ENCODE results near the gene CDH23. TPM values are rescaled to one million over a fixed set of nuclear protein-coding genes. Genes with fewer than 3 reads are reported as not detected.

Gene CDH23
- total and polyA plus RNA-seq, 10 of the 15 experiments (the other 5 are each of a cell fraction or from before 2014, with no cell fraction given), result 0.09 to 0.40 (median 0.15) TPM; not detected in 1

GRCh38 chr10:71554671-71555070 lies 158.0 kb downstream of the CDH23 start:
- 0% methylated on average over 2 of the region's 2 CpGs for WGBS (ENCODE audit: insufficient coverage, insufficient replicate concordance, low lambda C conversion rate, missing lambda C conversion rate)
- TF ChIP-seq NRF1 (conservative IDR thresholded peaks at IDR 0.05; ENCODE audit: low read depth, low read length) (no peak), NR2C2 (IDR thresholded peaks at IDR 0.05; ENCODE audit: borderline replicate concordance, control insufficient read depth, insufficient read length, low read depth) (no peak), PKNOX1 (IDR thresholded peaks at IDR 0.05) (no peak), E4F1 (IDR thresholded peaks at IDR 0.05; ENCODE audit: borderline replicate concordance, partially characterized antibody) (no peak), STAT3 (IDR thresholded peaks at IDR 0.05; ENCODE audit: low read depth, low read length) (no peak), ZNF687 (IDR thresholded peaks at IDR 0.05) (no peak), BCLAF1 (IDR thresholded peaks at IDR 0.05) (no peak), ASH2L (IDR thresholded peaks at IDR 0.05; ENCODE audit: borderline replicate concordance, low read depth) (no peak), NFIC (IDR thresholded peaks at IDR 0.05; ENCODE audit: low read depth, low read length) (no peak), YY1 (IDR thresholded peaks at IDR 0.05; ENCODE audit: low read depth, low read length) (no peak), NR2F1 (conservative IDR thresholded peaks at IDR 0.05) (no peak), RAD51 (IDR thresholded peaks at IDR 0.05) (no peak)

More at GRCh38 chr10:71554671-71555070, 158.0 kb downstream of the CDH23 start:
- CTCF ChIA-PET, result interaction anchor here (0.7 to 2.0 kb wide), 4 partner anchors 14 to 143 kb away, joined by 3 to 5 read pairs (median 4); no protein-coding TSS in a partner anchor
- H4K20me1 ChIP-seq (ENCODE audit: control insufficient read depth, insufficient read depth), result no peaks in the 10 kb centered on the region
- no peaks in the 10 kb centered on the region for H3K27me3 ChIP-seq (replicated peaks in 1 of 2; ENCODE audit: control insufficient read depth in 2 of 2, insufficient read depth in 2 of 2, low read length in 1 of 2)
- H3K4me1 ChIP-seq (ENCODE audit: control insufficient read depth, insufficient read depth, low read length), result no peaks in the 10 kb centered on the region
- H3K79me2 ChIP-seq (ENCODE audit: control insufficient read depth, insufficient read depth, low read length), result no peaks in the 10 kb centered on the region
- SMC1A ChIA-PET (ENCODE audit: uncharacterized antibody, unreplicated experiment), result interaction anchor here (0.8 to 1.0 kb wide), 2 partner anchors 16 to 233 kb away, joined by 3 read pairs; no protein-coding TSS in a partner anchor
- no peak overlapping the region for H2AFZ ChIP-seq (ENCODE audit: control insufficient read depth, low read depth, low read length)
- in situ Hi-C loops (cut with MboI), result no loop called here
- intact Hi-C loops (cut with micrococcal nuclease; ENCODE audit: unreplicated experiment), result no loop called here
- no TSS peak for BruUV-seq (replicated peaks)
- no peaks in the 10 kb centered on the region for H3K9me3 ChIP-seq (replicated peaks; ENCODE audit: control insufficient read depth, insufficient read depth, low read length)
- POLR2A ChIA-PET, result interaction anchor here (0.7 kb wide), 1 partner anchor 691 kb away, joined by 4 read pairs; no protein-coding TSS in a partner anchor
- H3K9ac ChIP-seq (ENCODE audit: control insufficient read depth, insufficient read depth, low read length), result no peak overlapping the region
- no peak overlapping the region for H3K27ac ChIP-seq (ENCODE audit: control insufficient read depth, insufficient read depth)
- DNase-seq (ENCODE audit: low read depth, low spot score) (no peak), ATAC-seq (no peak), FAIRE-seq (no peak)
- RAD21 ChIA-PET (ENCODE audit: unreplicated experiment), result interaction anchor here (1.0 kb wide), 1 partner anchor 11 kb away, joined by 3 read pairs; no protein-coding TSS in a partner anchor
- no peak overlapping the region for H3K4me2 ChIP-seq (ENCODE audit: control insufficient read depth, insufficient read depth)
- no peaks in the 10 kb centered on the region for H3K36me3 ChIP-seq (ENCODE audit: control insufficient read depth in 2 of 2, insufficient read depth in 2 of 2, low read length in 1 of 2)
- no peak overlapping the region for H3K4me3 ChIP-seq

Data from GM12878 (cell line).